ENCODE data around the gene RETREG1.
"Not testable (repeated sequence)": the region's sequence is repeated elsewhere in the genome, so short reads cannot be mapped to it uniquely, and the experiment has no call there.

RETREG1 gene

GRCh38 chr5:16615741-16616535 is 859 bp downstream of the RETREG1 start:
- DNase-seq = no peak

- no peak for DNase-seq
Observed at GRCh38 chr5:16612007-16612406, 4.8 kb downstream of the RETREG1 start.

GRCh38 chr5:16610896-16611295 is 5.9 kb downstream of the RETREG1 start:
- DNase-seq = not testable (repeated sequence)

- no peak for DNase-seq
Observed at GRCh38 chr5:16609412-16609811, 7.4 kb downstream of the RETREG1 start.

- DNase-seq = no peak
Observed at GRCh38 chr5:16606628-16607027, 10.2 kb downstream of the RETREG1 start.

GRCh38 chr5:16603701-16604100 is 13.1 kb downstream of the RETREG1 start:
- DNase-seq = no peak

GRCh38 chr5:16603295-16603694 is 13.5 kb downstream of the RETREG1 start:
- DNase-seq = no peak

GRCh38 chr5:16602182-16602581 is 14.6 kb downstream of the RETREG1 start:
- no peak for DNase-seq

- DNase-seq = no peak
Observed at GRCh38 chr5:16600946-16601345, 15.9 kb downstream of the RETREG1 start.

- no peak for DNase-seq
Observed at GRCh38 chr5:16600397-16600796, 16.4 kb downstream of the RETREG1 start.

- no peak for DNase-seq
Observed at GRCh38 chr5:16597946-16598694, 18.7 kb downstream of the RETREG1 start.

GRCh38 chr5:16596581-16596940 is 20.2 kb downstream of the RETREG1 start:
- DNase-seq = no peak

GRCh38 chr5:16595881-16596580 is 20.8 kb downstream of the RETREG1 start:
- DNase-seq = no peak

GRCh38 chr5:16593628-16594027 is 23.2 kb downstream of the RETREG1 start:
- no peak for DNase-seq

GRCh38 chr5:16593013-16593412 is 23.8 kb downstream of the RETREG1 start:
- DNase-seq = no peak

- DNase-seq = no peak
Observed at GRCh38 chr5:16592255-16592654, 24.5 kb downstream of the RETREG1 start.

GRCh38 chr5:16590685-16591084 is 26.1 kb downstream of the RETREG1 start:
- DNase-seq = no peak

GRCh38 chr5:16589658-16590057 is 27.1 kb downstream of the RETREG1 start:
- DNase-seq = no peak

- no peak for DNase-seq
Observed at GRCh38 chr5:16588434-16589214, 28.2 kb downstream of the RETREG1 start.

- DNase-seq = no peak
Observed at GRCh38 chr5:16586556-16586955, 30.2 kb downstream of the RETREG1 start.

GRCh38 chr5:16585041-16585667 is 31.6 kb downstream of the RETREG1 start:
- no peak for DNase-seq

GRCh38 chr5:16582081-16582480 is 34.7 kb downstream of the RETREG1 start:
- DNase-seq = no peak
